NCI-H2107 treated with DMSO at 0.1 percent for 48 hours (cell line): ENCODE data around the gene CNTN1.

Experiments
- DNase-seq: peaks from one replicate; lab custom pipeline; 2025; ENCODE audit not compliant: unreplicated experiment; lab: John Stamatoyannopoulos, UW

Gene CNTN1

DNA sequence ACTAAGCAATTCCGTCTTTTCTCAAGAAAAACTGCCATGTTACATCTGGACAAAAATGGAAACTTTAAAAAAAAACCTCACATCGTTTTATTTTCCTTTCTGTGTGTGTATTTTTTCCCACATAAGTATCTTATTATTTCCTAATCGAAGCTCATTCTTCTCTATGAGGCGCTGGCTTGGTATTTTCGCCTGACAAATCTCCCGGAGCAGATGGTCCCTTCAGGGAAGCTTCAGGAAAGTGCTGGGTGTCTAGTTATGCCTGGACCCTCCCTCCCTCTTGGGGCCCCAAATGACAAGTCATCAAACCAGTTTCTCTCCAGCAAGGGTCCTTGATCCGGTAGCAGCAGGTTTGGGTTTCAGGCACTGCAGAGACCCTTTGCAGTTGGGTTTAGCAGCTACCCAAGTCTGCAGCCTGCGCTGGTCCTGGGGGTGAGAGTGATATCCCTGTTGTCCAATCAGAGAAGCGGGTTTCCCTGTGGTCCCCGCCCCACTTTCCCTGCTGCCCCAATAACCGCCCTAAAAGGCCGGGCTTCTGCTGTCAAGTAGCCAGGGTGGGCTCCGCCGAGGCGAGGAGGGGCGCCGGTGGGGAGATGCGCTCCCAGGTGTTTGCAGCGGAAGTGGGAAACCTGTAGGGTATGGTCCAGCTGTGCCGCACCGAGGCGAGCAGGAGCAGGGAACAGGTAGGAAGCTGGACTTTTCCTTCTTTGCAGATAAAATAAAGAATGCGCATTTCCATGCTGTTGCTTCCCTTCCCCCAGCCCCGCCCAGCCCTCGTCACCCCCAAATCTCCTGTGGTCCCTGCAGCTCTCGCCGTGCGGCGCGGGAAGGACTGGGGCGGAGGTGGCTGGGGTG, at the start of gene CNTN1:
Gene CNTN1, plus strand, starts transcription at position 527 of the 852 bp plus-strand sequence.
- DNase-seq, result no peak

DNA sequence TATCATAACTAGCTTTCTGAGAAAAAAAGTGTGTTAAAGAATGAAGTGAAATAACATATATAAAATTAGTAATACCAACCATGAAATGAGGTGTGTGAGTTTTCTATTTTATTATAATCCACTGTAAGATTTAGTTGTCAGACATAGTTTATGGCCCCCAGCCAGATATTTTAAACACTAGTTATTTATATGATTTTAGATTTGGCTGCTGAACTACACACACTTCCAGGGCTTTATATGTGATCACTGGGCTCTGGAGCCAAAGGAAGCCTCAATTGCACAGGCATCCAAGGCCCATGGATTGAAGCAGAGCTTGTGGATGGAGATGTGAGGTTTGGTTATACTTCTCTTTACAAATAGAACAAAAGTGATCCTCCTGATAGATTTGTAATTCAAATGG, 48.7 kb upstream of the CNTN1 start:
- no peak for DNase-seq

GRCh38 chr12:40643976-40644375, 48.3 kb upstream of the CNTN1 start:
- DNase-seq, result no peak

- DNase-seq, result no peak
Measured at GRCh38 chr12:40644708-40645107, 47.5 kb upstream of the CNTN1 start.

GRCh38 chr12:40645361-40645760, 46.9 kb upstream of the CNTN1 start:
- no peak for DNase-seq

- no peak for DNase-seq
Measured at GRCh38 chr12:40646456-40646855, 45.8 kb upstream of the CNTN1 start.

DNA sequence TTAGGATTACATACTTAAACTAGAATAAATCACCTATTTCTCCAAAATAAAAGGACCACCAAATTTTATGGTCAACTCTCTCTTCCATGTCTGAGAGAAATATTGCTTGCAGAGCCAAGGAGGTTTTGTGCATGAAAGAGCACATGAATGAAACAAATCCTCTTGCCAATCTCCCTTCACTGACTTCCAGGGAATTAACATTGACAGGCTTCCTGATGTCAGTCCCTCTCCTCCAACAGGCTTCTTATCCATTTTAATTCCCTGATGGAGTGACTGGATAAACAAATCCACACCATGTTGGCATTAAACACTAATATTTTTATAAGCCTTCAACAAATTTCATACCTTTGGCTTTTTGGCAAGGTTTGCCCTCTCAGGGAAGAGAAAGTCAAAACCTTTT, 45.3 kb upstream of the CNTN1 start:
- no peak for DNase-seq

DNA sequence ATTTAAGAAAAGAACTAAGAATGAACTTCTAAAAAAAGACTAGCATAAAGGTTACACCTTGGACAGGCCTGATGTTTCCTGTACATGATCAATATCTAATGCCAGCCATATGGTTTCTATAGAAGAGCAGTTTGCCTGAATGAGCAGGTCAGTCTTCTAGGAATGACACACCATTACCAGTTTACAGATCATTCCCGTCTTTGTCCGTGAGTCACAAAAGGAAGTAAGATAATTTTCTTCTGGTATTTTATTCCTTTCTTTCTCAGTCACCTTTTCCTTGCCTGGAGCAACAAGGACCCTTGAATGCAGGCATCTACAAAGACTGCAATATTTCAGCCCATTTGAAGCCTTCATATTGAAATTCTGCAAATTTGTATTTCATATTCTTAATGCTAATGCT, 44.6 kb upstream of the CNTN1 start:
- no peak for DNase-seq

- no peak for DNase-seq
Measured at GRCh38 chr12:40648519-40648918, 43.7 kb upstream of the CNTN1 start.

GRCh38 chr12:40650038-40650704, 42.1 kb upstream of the CNTN1 start:
- no peak for DNase-seq

DNA sequence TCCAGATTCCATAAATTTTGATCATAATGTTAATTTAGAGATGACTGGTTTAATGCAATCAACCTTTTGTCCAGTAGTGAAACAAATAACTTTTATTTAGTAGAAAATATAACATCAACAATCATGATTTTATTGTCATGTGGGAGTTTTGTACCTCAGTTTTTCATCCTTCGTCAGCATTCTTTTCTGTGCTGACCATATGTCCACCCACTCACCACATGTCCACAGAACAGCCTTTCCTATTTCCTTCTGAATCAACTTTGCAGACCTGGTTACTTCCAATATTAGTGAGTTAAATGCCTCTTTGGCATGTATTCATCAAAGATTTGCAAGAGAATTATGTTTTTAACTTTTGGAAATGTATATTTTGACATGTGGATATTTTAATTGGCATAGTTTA, 36.8 kb upstream of the CNTN1 start:
- no peak for DNase-seq

- no peak for DNase-seq
Measured at GRCh38 chr12:40662366-40662765, 29.9 kb upstream of the CNTN1 start.

DNA sequence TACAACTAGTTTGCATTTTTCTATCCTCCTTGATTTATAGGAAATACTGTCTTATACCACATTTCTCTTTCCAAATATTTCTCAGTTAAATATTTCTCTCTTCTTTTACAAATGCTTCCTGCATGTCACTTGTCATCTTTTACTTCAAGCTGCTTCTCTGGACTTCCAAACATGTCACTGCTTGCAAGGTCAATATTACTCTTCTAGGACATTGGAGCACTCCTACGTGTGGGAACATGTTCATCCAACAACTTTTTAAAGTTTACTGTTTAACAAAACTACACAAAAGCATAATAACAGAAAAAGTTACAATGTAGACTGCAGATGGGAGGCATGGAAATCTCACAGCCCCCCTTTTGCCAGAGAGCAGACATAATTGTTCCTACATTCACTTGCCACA, 28.5 kb upstream of the CNTN1 start:
- no peak for DNase-seq

GRCh38 chr12:40668099-40668529, 24.1 kb upstream of the CNTN1 start:
- DNase-seq, result no peak

DNA sequence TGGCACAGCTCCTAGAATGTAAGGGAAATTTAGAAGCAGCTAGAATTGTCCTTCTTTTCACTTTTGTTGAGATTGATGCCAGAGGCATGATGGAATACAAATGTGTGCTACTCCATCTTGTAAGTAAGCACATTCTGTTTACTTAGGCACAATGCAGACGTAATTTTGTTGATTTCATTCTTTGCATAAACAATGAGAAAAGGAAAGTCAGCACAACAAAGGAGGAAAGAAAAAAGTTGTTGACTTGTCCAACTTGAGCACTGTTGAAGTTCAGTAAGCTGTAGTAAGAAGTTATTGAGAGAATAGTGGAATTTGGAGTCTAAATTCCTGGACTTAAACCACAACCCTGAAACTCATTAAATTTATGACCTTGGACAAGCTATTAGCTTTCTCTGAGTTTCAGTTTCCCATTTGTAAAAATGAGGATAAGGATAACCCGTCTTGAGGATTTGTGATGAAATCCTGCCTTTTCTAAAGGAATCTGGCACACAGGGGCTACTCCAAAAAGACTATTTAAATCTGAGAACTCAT, 19.4 kb upstream of the CNTN1 start:
- DNase-seq, result no peak

- DNase-seq, result no peak
Measured at GRCh38 chr12:40681148-40681547, 11.1 kb upstream of the CNTN1 start.

DNA sequence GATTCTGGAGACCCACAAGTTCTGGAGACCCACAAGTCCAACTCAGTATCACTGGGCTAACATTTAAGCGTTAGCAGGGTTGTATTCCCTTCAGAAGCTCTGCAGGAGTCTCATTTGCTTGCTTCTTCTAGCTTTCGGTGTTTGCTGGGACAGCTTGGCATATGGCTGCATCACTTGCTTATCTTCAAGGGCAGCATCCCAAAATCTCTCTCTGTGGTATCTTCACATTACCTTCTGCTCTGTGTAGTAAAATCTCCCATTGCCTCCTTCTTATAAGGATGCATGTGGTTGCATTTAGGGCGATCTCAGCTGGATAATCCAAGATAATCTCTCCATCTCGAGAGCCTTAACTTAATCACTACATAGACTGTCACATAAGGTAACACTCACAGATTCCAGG, 7.3 kb upstream of the CNTN1 start:
- DNase-seq, result no peak

- DNase-seq, result no peak
Measured at GRCh38 chr12:40688085-40688725, 4.0 kb upstream of the CNTN1 start.

DNA sequence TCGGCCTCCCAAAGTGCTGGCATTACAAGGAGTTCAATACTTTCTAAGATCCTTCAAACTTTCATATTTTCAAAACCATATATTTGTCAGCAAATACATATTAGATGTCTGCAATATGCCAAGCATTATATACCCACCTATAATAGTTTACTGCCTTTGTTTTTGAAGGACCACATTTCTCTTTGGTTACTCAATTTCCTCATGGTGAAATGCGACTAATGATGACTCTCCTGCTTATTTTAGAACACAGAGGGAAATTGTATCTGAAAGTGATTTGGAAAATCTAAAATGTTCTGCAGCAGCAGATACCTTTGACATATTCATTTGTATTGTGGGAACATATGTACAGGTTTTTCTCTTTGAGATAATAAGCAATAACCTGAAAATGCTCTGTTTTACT, 2.7 kb upstream of the CNTN1 start:
- DNase-seq, result no peak

- DNase-seq, result no peak
Measured at GRCh38 chr12:40692765-40693206, 547 bp downstream of the CNTN1 start.

DNA sequence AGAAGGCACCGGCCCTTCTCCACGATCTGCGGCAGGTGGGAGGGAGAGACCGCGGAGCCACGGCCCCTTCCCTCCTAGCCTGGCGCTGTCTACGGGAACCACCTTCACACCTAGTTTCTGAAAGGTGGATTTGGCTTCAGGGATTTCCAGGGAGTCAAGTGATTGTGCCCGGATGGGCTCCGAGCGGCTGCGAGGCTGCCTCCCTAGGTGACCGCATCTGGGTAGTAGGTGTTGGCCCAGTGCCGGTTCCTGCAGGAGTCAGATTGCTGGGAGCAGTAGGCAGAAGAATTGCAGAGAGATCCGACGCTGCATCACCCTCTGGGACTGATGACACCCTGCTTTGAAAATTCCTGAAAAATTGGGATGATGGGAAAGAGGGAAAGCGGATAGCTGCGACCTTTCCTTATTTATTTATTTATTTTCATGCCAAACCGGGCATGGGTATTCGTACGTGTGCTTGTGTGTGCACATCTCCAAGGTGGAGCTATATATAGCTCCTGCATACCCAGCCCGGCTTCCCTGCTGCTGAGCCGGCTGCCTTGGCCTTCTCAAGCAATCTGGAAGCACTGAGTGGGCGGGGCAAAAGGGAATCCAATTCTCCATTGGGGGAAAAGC, 1.1 kb downstream of the CNTN1 start:
- DNase-seq, result no peak
